Measurements from ENCODE around the gene PRKCD. TPM values are rescaled to one million over a fixed set of nuclear protein-coding genes. Genes with fewer than 3 reads are reported as not detected.

PRKCD gene
- 10 to 100 TPM; 18.3 to 19.7 TPM for total RNA-seq

GRCh38 chr3:53160660-53161449, at the start of gene PRKCD:
PRKCD (plus strand) TSS chr3:53161209; CDS start chr3:53178423, 17,214 bp downstream.

DNA sequence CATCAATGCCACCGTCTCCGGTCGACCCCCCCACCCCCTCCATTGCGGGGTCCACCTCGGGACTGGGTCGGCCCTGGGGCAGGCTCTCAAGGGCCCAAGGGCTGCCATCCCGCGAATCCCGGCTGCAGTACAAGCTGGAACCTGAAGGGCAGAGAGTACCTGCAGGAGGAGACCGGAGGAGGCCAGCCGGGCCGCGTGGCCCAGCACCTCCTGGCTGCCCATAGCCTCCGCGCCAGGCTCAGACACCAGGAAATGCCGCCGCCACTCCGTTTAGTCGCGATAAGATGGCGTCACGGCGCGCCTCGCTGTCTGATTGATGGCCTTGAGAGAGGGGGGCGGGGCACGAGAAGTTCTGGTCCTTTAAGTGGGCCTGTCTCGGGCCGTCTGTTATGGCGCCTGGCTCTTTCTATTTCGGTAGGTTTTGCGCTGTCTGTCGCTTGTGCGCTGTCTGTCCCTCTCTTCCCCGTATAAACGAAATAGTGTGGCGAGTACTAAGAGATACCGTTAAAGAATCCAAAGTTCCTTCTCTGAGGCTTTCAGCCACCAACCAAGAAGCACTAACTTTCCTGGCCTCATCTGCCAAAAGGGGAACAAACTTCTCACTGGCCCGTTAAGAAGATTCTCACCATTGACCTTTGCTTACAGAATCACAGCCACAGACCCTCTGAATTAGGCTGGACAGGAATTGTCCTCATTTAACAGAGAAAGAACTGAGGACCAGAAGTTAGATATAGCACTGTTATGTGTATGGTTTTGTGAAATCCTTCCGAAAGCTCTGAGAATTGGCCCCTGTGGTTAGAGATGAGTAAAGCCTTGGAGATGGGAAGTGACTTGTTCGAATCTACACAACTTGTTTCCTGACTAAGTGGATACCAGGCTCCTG, 30.6 kb upstream of the PRKCD start, which contains the start of gene RFT1:
Gene RFT1, minus strand, starts transcription at position 257 of the 883 bp plus-strand sequence. Its CDS starts 35 bp downstream, at position 222.

Other genes with a start within 250 kb of the PRKCD start
- gene SFMBT1, start 115.1 kb upstream of the PRKCD start, total RNA-seq, result 10 to 100 TPM; 31.7 to 32.3 TPM
- gene RFT1, start 30.8 kb upstream of the PRKCD start, total RNA-seq, result 10 to 100 TPM; 23.7 to 25.9 TPM
- 100 to 1,000 TPM; 291 to 295 TPM for gene TKT, start 94.8 kb downstream of the PRKCD start, total RNA-seq
- 10 to 100 TPM; 24.7 to 26.3 TPM for gene DCP1A, start 186.3 kb downstream of the PRKCD start, total RNA-seq